ENCODE measurements around the gene IL17RC. TPM values are rescaled to one million over a fixed set of nuclear protein-coding genes. Genes with fewer than 3 reads are reported as not detected.

The IL17RC gene
- total RNA-seq, 6 experiments from 2014 or later, result 19.5 to 53.4 (median 40.1) TPM

DNA sequence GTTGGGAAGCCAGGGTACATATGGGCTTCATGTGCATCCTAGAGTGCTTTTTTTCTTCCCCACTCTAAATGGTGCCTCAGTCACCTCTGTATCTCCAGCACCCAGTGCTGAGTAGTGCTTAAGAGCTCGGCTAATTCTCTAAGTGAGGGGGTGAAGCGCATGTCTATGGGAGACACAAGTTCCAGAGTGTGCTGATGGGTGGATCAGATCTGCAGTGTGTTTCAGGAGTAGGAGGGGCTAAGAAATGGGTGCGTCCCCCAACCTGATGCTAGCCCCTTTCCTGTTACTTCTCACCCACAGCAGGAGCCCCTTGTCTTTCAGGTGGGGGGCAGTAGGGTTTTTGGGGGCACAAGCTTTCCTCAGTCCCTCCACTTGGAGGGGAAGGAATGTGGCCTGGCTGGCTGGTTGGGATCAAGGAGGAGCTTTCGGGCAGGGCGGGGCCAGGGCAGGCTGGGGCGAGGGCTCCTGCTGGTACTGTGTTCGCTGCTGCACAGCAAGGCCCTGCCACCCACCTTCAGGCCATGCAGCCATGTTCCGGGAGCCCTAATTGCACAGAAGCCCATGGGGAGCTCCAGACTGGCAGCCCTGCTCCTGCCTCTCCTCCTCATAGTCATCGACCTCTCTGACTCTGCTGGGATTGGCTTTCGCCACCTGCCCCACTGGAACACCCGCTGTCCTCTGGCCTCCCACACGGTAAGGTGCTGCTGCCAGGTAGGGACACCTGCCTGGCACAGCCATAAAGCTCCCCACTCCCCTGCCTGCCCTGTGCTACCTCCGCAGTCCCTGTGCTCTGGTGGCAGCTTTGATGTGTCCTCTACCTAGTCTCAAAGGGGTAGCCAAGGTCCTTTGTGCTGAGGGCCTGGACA, 14.3 kb upstream of the IL17RC start, which contains the start of gene IL17RE:
Gene IL17RE (plus strand): TSS at position 477 of the 866 bp plus-strand sequence. CDS start 85 bp downstream, at position 562.
- WGBS (ENCODE audit: insufficient coverage, low coverage, low lambda C conversion rate, missing lambda C conversion rate), result 44% methylated on average over 1 of the region's 13 CpGs
- Histone ChIP-seq H3K9me3 (no peaks in the 10 kb centered on the region), H3K27ac (peak within 1 kb of the TSS in 2 of 3 donors; percentile 7 to 29), H3K36me3 (no peaks in the 10 kb centered on the region), H3K4me3 (peak within 1 kb of the TSS in 1 of 3 donors; percentile 13), H3K27me3 (no peaks in the 10 kb centered on the region), H3K4me1 (peaks cover 0 to 34% (median 12%) of the 10 kb centered on the region in 4 donors)
- intact Hi-C loops (cut with DNase I), result no loop called here
- peak in 2 of 3 donors; percentile 71 to 78 for DNase-seq
- peak; percentile 17 to 68 (median 44) for ATAC-seq
- TF ChIP-seq, protein P1, sequence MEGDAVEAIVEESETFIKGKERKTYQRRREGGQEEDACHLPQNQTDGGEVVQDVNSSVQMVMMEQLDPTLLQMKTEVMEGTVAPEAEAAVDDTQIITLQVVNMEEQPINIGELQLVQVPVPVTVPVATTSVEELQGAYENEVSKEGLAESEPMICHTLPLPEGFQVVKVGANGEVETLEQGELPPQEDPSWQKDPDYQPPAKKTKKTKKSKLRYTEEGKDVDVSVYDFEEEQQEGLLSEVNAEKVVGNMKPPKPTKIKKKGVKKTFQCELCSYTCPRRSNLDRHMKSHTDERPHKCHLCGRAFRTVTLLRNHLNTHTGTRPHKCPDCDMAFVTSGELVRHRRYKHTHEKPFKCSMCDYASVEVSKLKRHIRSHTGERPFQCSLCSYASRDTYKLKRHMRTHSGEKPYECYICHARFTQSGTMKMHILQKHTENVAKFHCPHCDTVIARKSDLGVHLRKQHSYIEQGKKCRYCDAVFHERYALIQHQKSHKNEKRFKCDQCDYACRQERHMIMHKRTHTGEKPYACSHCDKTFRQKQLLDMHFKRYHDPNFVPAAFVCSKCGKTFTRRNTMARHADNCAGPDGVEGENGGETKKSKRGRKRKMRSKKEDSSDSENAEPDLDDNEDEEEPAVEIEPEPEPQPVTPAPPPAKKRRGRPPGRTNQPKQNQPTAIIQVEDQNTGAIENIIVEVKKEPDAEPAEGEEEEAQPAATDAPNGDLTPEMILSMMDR (IDR thresholded peaks at IDR 0.05), result no peak
- no peak for TF ChIP-seq POLR2A (IDR thresholded peaks at IDR 0.05)

DNA sequence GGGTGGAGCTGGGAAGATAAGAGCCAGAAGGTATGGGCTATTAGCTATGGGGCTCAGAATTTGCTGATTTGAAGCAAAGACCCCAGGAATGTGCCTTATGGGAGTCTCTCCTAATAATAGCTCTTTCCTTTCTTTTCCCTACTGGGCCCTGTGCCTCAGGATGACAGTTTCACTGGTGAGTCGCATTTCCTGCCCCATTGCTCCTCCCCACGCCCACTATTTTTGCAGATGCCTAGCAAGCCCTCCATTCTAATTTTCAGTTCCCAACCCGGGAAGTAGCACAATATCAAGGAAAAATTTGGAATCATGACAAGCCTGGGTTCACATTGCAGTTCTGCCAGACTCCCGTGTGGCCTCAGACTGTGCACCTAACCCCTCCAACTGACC, 13.7 kb upstream of the IL17RC start:
- Histone ChIP-seq H3K4me1 (peaks cover 0 to 36% (median 13%) of the 10 kb centered on the region in 4 donors), H3K4me3 (peak overlapping the region in 1 of 3 donors; percentile 13), H3K9me3 (no peaks in the 10 kb centered on the region), H3K36me3 (no peaks in the 10 kb centered on the region), H3K27ac (peak overlapping the region in 2 of 3 donors; percentile 7 to 29), H3K27me3 (no peaks in the 10 kb centered on the region)
- 6% methylated on average over 4 of the region's 4 CpGs for WGBS (ENCODE audit: insufficient coverage, low coverage, low lambda C conversion rate, missing lambda C conversion rate)
- DNase-seq (no peak), ATAC-seq (peak in 1 of 4 donors; percentile 52)
- TF ChIP-seq POLR2A (IDR thresholded peaks at IDR 0.05), result no peak
- TF ChIP-seq, protein P1 (IDR thresholded peaks at IDR 0.05), result no peak
- intact Hi-C loops (cut with DNase I), result no loop called here

DNA sequence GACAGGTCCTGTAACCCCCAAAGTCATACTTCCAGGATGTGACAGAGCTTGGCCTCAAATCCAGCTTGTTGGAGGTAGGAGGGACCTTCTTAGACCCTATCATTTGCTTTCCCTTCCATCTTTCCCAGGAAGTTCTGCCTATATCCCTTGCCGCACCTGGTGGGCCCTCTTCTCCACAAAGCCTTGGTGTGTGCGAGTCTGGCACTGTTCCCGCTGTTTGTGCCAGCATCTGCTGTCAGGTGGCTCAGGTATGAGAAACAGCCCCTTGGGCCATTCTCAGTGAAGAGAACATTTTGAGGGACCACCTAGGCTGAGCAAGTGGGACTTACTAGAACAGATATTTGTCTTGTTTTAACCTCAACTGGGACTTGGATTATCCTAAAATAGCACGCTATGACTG, 13.0 kb upstream of the IL17RC start:
- Histone ChIP-seq H3K4me3 (no peak overlapping the region), H3K27me3 (no peaks in the 10 kb centered on the region), H3K27ac (no peak overlapping the region), H3K4me1 (peaks cover 0 to 36% (median 13%) of the 10 kb centered on the region in 4 donors), H3K36me3 (no peaks in the 10 kb centered on the region), H3K9me3 (no peaks in the 10 kb centered on the region)
- 89% methylated on average over 4 of the region's 4 CpGs for WGBS (ENCODE audit: insufficient coverage, low coverage, low lambda C conversion rate, missing lambda C conversion rate)
- ATAC-seq, result no peak
- intact Hi-C loops (cut with DNase I), result no loop called here
- TF ChIP-seq, protein P1 (IDR thresholded peaks at IDR 0.05), result no peak
- TF ChIP-seq POLR2A (IDR thresholded peaks at IDR 0.05), result no peak
- no peak for DNase-seq

DNA sequence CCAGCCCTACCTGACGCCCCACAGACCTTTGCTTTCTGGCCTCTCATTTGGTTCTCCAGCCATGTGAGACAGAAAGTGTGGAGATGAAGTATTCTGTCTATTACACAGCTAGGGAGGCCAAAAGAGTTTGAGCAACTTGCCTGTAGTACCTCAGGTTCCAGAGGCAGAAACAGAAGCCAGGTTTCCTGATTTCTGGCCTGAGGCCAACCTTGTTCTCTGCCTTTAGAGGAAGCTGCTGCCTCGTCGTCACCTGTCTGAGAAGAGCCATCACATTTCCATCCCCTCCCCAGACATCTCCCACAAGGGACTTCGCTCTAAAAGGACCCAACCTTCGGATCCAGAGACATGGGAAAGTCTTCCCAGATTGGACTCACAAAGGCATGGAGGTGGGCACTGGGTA, 10.4 kb upstream of the IL17RC start:
- no peak for TF ChIP-seq POLR2A (IDR thresholded peaks at IDR 0.05)
- TF ChIP-seq, protein P1 (IDR thresholded peaks at IDR 0.05), result no peak
- DNase-seq (peak in 1 of 3 donors; percentile 59), ATAC-seq (no peak)
- WGBS (ENCODE audit: insufficient coverage, low coverage, low lambda C conversion rate, missing lambda C conversion rate), result 63% methylated on average over 1 of the region's 5 CpGs
- Histone ChIP-seq H3K27me3 (no peaks in the 10 kb centered on the region), H3K9me3 (no peaks in the 10 kb centered on the region), H3K36me3 (no peaks in the 10 kb centered on the region), H3K27ac (no peak overlapping the region), H3K4me1 (peaks cover 0 to 48% (median 22%) of the 10 kb centered on the region in 4 donors), H3K4me3 (no peak overlapping the region)
- intact Hi-C loops (cut with DNase I), result no loop called here

All from right lobe of liver (tissue), 6 donors.